CD4-positive, alpha-beta T cell treated with Interleukin-1 beta for 1 hour (primary cell): ENCODE data around the gene GALNS.
"Not testable (repeated sequence)": the region's sequence is repeated elsewhere in the genome, so short reads cannot be mapped to it uniquely, and the experiment has no call there.

Source experiments
- DNase-seq, 2 donors: peaks; one replicate each; pipeline ENCODE4 v3.0.0-alpha.2; 2020 to 2022

Gene GALNS

GRCh38 chr16:88834670-88835069, 22.1 kb downstream of the GALNS start:
- no peak for DNase-seq

DNA sequence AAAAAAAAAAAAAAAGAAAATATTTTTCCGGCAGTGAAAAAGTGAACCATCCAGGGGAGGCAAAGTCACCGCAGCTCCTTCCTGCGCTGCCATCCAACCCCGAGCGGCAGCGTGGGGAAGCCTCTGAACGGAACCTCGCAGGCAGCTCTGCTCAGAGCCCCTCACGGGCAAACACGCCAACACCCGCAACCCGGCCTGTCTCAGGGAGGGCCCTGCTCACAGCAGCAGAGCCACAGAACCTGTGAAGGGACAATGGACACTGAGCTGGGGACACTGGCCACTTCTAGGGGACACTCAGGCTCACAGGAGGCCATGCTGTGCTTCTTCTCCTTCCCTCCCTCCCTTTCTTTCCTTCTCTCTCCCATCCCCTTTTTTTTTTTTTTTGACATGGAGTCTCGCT, 23.7 kb downstream of the GALNS start:
- no peak for DNase-seq

DNA sequence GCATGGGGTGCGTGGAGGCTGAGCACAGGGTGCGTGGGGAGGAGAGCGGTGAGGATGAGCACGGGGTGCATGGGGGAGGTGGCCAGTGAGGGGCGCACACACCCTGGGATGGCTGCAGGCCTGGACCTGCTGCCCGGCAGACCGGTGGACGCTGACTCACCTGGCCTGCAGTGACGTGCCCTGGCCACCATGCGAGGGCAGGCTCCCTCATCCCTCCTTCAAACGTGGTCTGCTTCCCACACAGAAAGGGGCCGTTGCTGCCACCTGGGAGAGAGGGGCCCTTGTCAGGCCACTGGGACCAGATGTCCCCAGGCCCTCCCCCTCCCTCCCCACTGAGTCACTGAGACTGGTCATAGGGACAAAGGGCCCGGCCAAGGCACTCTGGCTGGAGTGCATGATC, 24.9 kb downstream of the GALNS start:
- DNase-seq = no peak

GRCh38 chr16:88830783-88831182, 26.0 kb downstream of the GALNS start:
- DNase-seq = no peak

DNA sequence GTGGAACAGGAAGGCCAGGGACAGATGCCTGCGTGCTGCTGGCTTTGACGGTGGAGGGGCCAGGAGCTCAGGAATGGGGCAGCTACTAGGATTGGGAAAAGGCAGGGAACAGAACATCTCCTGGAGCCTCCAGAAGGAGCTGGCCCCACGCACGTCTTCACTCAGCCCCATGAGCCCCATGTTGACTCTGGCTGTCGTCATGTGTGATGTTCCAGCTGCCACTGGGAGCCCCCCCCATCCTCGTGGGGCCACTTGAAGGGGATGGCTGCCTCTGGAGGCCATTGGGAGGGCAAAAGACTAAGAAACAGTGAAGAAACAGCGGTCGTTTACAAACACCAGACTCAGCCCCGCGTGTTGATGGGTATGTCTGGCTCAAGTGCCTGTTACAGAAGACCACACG, 26.5 kb downstream of the GALNS start:
- DNase-seq = no peak

GRCh38 chr16:88828711-88829110, 28.0 kb downstream of the GALNS start:
- DNase-seq = no peak

- DNase-seq = no peak
Observed at GRCh38 chr16:88827727-88828126, 29.0 kb downstream of the GALNS start.

DNA sequence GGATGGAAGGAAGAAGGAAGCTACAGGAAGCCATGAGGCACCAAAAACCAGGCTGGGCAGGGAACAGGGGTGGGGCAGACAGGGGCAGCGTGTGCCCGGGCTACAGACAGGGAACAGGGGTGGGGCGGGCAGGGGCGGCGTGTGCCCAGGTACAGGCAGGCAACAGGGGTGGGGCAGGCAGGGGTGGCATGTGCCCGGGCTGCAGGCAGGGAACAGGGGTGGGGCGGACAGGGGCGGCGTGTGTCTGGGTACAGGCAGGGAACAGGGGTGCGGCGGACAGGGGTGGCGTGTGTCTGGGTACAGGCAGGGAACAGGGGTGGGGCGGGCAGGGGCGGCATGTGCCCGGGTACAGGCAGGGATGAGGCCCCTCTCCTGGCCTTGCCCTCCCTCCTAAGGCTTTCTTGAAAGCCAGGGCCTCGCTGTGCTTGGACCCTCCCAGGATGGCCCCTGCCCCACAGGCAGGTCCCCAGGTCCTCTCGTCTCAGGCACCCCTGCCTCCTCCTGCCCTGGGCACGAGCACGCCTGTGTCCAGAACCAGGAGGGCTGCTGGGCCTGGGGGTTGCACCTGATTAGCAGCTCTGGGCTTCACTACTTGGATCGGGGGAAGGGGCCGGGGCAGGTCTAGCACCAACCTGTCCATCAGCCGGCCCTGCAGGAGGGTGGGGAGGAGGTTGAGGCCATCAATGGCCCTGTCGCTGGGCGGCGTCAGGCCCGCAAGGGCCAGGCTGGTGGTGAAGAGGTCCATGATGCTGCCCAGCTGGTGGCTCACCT, 30.5 kb downstream of the GALNS start:
- no peak for DNase-seq

DNA sequence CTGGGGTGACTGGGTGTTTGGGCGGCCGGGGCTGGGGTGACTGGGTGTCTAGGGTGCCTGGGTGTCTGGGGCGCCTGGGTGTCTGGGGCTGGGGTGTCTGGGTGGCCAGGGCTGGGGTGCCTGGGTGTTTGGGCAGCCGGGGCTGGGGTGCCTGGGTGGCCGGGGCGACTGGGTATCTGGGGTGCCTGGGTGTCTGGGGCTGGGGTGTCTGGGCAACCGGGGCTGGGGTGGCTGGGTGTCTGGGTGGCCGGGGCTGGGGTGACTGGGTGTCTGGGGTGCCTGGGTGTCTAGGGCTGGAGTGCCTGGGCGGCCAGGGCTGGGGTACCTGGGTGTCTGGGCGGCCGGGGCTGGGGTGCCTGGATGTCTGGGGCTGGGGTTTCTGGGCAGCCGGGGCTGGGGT, 31.6 kb downstream of the GALNS start:
- no peak for DNase-seq

DNA sequence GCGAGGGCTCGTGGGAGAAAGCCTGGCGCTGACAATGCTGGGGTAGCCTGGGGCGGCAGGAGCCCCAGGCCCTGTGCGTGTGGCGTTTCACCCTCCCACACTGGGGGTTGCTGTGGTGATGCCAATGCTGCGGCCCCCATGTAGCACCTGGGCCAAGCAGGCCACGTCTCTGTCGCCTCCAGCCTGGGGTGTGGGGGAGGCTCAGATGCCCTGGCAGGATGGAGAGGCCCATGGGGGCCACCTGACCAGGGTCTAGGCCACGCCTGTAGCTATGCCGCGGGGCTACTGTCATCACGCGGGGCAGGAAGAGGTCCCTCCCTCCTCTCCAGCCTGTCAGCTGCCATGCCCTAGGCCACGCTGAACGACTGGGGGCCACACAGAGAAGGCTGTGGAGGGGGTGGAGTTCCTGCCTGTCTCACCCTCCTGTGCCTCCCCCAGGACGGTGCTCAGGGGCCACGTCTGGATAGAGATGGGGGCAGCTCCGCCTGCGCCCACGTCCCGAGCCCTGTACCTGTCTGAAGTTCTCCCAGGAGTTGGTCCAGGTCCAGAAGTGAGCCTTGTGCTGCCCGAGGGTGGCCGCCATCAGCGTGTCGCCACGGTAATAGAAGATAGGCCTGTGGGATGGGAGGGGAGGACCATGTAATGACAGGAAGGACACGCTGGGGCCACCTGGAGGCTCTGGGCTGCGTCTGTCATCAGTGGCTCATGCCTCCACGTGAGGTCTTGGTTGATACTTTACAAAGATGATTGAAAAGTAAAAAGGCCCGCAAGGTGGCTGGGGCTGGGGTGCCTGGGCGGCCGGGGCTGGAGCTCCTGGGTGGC, 32.3 kb downstream of the GALNS start:
- DNase-seq = no peak

- not testable (repeated sequence) for DNase-seq
Observed at GRCh38 chr16:88823646-88824045, 33.1 kb downstream of the GALNS start.

GRCh38 chr16:88822281-88823040, 34.3 kb downstream of the GALNS start:
- no peak for DNase-seq

GRCh38 chr16:88821168-88821850, 35.4 kb downstream of the GALNS start:
- no peak for DNase-seq

DNA sequence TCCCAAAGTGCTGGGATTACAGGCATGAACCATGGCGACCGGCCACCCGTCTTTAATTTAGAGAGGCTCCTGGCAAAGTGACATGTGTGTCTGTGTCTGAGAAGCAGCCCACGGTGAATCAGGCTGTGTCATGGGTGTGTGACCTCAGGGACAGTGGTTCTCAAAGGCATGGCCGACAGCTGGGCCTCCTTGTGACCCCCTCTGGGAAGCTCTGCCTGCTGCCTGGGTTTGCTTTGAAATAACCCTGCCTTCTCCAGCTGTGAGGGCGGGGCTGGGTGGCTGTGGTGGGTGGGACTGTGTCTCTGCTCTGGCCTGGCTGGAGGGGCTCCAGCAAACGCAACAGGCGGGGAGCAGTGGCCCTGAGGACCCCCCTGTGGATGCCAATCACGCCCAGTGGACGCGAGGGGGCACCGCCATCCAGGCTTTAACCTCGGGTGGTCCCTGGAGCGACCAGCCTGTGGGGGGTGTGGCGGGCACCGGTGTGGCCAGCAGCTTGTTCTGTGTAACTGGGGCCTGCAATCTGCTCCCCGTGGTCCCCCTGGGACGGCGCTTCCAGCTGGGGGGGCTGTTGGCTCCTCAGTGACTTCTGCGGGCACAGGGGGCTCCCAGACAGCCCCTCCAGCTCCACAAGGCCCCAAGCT, 36.2 kb downstream of the GALNS start:
- no peak for DNase-seq

DNA sequence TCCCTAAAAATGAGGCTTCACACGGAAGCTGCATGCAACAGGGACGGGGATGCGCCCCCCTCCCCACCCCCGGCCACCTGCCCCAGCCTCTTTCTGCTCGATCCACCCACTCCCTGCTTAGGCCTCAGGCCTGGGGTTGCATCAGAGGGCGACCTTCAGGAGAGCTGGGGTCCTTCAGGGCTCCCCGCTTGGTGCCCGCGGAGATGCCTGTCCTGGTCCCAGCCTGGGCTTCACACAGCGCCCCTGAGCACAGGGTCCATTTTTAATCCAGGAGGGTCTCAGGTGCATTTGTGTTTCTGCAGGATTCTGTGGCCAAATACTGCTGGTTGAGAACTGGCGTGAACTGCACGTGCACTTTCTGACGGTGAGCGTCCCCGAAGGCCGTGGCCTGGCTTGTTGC, 37.6 kb downstream of the GALNS start:
- no peak for DNase-seq

- no peak for DNase-seq
Observed at GRCh38 chr16:88818575-88818874, 38.2 kb downstream of the GALNS start.

GRCh38 chr16:88817785-88818574, 38.8 kb downstream of the GALNS start:
- no peak for DNase-seq

- no peak for DNase-seq
Observed at GRCh38 chr16:88816736-88817535, 39.8 kb downstream of the GALNS start.

DNA sequence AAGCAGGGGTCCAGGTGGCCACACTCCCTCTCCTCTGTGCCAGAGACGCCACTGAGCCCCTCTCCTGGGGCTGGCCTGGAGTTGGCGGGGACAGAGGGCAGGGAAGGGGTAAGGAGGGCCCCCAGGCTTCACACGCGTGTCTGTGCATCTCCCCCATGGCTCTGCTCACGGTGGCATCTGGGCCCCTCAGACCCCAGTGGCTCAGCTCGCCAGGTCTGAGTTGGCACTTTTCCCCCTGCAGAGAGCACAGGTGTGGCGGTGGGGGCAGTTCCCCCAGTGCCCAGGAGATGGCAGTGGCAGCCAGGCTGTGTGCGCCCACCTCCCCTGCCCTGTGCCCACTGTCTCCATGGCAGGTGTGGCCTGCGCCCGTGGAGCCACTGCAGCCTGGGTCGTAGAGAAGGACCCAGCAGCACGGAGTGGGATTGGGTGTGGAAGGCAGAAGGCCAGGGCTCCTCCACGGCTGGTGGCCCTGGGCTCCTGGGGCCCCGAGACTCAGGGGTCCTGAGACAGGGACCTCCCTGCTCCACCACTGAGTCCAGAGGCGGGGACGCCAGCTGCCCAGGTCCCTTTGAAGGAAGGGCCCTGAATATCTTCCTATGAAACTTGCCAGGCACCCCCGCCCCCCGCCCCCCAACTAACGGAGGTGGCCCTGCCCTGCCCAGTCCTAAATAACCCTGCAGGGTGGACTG, 40.7 kb downstream of the GALNS start:
- DNase-seq = peak; percentile 58 to 59

DNA sequence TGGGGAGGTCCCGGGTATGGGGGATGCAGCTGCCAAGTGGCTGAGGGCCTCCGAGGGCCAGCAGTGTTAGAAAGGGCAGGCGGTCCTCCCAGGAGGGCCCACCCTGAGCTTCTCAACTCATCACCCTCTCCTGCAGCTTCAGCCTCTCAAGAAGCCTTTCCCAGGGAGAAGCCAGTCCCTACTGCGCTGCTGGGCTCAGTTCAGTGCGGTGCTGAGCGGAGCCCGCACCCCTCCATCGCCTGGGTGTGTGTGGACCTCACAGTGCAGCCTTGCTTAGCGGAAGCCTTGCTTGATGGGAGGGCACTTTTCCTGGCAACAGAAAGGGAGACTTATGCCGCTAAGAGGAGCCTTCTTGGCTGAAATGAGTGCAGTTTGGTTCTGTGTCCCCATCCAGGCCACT, 41.5 kb downstream of the GALNS start:
- DNase-seq = no peak
